ENCODE measurements around the gene PTPN12. TPM values are rescaled to one million over a fixed set of nuclear protein-coding genes. Genes with fewer than 3 reads are reported as not detected.
"Not testable (repeated sequence)": the region's sequence is repeated elsewhere in the genome, so short reads cannot be mapped to it uniquely, and the experiment has no call there.

Gene PTPN12
- total and polyA plus RNA-seq, 7 experiments from 2014 or later = 1.4 to 50.0 (median 22.6) TPM

DNA sequence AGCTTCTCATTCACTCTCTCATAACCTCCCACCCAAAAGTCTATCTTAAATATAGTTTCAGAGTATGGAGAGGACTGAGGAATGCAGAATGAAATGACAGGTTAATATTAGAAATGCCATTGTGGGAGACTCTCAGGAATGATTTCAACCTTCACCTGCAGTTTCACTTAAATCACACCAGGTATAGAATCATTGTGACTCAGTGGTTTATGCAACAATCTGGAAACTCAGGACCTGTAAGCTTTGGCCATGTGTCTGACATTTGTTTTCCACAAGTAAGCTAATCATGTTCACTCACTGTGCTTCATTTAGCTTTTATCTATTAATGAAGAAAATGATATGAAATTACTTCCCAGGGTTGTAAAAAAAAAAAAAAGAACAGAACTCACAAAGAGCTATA lies 8.7 kb upstream of the PTPN12 start:
- Histone ChIP-seq H3K4me3 (ENCODE audit: low read length) (no peak overlapping the region), H3K27ac (ENCODE audit: low read depth, low read length) (no peak overlapping the region), H3K27me3 (ENCODE audit: control insufficient read depth in 2 of 2, insufficient read depth in 2 of 2, low read length in 2 of 2) (peaks cover 0 to 5% of the 10 kb centered on the region in 2 donors), H3K36me3 (ENCODE audit: control insufficient read depth in 2 of 3, insufficient read depth in 3 of 3, low read length in 3 of 3) (no peaks in the 10 kb centered on the region), H3K9me3 (ENCODE audit: control insufficient read depth in 2 of 3, low read length in 3 of 3) (no peaks in the 10 kb centered on the region), H3K4me1 (ENCODE audit: control insufficient read depth in 2 of 2, insufficient read depth in 2 of 2, low read length in 2 of 2) (no peaks in the 10 kb centered on the region)
- ATAC-seq (no peak), DNase-seq (no peak)
- peaks cover 4 to 13% (median 6%) of the 10 kb centered on the region in 7 donors for H3K4me1 Mint-ChIP-seq
- ChIA-PET POLR2A (interaction anchor here (0.6 kb wide), 1 partner anchor 174 kb away, joined by 3 read pairs; no protein-coding TSS in a partner anchor), CTCF (no interaction called here)
- intact Hi-C loops (cut with micrococcal nuclease) = no loop called here
- H3K27me3 Mint-ChIP-seq = peaks cover 0 to 22% (median 0%) of the 10 kb centered on the region in 5 donors
- no peak overlapping the region for H3K4me3 Mint-ChIP-seq
- no peak overlapping the region for H3K27ac Mint-ChIP-seq
- peaks cover 0 to 3% (median 0%) of the 10 kb centered on the region in 11 donors for H3K9me3 Mint-ChIP-seq
- H3K36me3 Mint-ChIP-seq = no peaks in the 10 kb centered on the region

DNA sequence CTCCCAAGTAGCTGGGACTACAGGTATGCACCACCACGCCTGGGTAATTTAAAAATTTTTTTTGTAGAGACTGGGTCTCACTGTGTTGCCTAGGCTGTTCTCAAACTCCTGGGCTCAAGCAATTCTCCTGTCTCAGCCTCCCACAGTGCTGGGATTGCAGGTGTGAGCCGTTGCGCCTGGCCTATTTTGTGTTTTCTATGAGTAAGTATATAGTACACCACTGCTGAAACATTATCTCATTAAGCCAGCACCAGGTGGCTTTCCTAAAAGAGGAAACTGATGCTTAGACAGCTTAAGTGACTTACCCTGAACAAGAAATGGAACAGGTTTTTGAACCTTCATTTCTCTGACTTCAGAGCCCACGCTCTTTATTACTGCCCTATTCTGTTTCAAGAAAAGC lies 7.8 kb upstream of the PTPN12 start:
- no peaks in the 10 kb centered on the region for H3K36me3 ChIP-seq (ENCODE audit: control insufficient read depth in 2 of 3, insufficient read depth in 3 of 3, low read length in 3 of 3)
- H3K4me1 ChIP-seq (ENCODE audit: control insufficient read depth in 2 of 2, insufficient read depth in 2 of 2, low read length in 2 of 2) = no peaks in the 10 kb centered on the region
- ChIA-PET CTCF (no interaction called here), POLR2A (no interaction called here)
- no peak overlapping the region for H3K27ac ChIP-seq (ENCODE audit: low read depth, low read length)
- Mint-ChIP-seq H3K27me3 (peaks cover 0 to 17% (median 0%) of the 10 kb centered on the region in 5 donors), H3K9me3 (peaks cover 0 to 3% (median 0%) of the 10 kb centered on the region in 11 donors), H3K4me1 (peaks cover 4 to 13% (median 6%) of the 10 kb centered on the region in 7 donors), H3K27ac (no peak overlapping the region), H3K4me3 (no peak overlapping the region), H3K36me3 (no peaks in the 10 kb centered on the region)
- no peak for DNase-seq
- no peak for ATAC-seq
- H3K9me3 ChIP-seq (ENCODE audit: control insufficient read depth in 2 of 3, low read length in 3 of 3) = no peaks in the 10 kb centered on the region
- no peaks in the 10 kb centered on the region for H3K27me3 ChIP-seq (ENCODE audit: control insufficient read depth in 2 of 2, insufficient read depth in 2 of 2, low read length in 2 of 2)
- intact Hi-C loops (cut with micrococcal nuclease) = no loop called here
- no peak overlapping the region for H3K4me3 ChIP-seq (ENCODE audit: low read length)

DNA sequence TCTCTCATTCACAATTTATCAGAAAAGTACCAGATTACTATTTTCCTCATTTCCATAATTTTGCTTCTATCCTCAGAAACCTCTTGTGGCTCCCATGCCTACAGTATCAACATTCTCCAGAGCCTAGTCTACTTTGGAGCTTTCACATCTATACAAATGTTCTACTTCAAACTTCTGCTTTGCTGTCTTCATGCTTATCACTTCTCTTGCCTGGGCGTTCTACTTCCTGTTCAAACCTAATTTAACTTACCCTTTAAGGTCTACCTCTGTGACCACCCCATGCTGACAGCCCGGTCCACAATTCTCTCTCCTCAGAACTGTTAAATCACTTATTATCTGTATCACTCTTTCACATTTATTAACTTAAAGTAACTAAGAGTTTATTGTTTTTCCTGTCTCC lies 6.1 kb upstream of the PTPN12 start:
- Mint-ChIP-seq H3K4me1 (peaks cover 6 to 16% (median 9%) of the 10 kb centered on the region in 7 donors), H3K36me3 (no peaks in the 10 kb centered on the region), H3K27me3 (peaks cover 0 to 11% (median 0%) of the 10 kb centered on the region in 5 donors), H3K27ac (peak overlapping the region in 2 of 9 donors; percentile 10 to 14), H3K4me3 (peak overlapping the region in 1 of 10 donors; percentile 61), H3K9me3 (peaks cover 0 to 1% (median 0%) of the 10 kb centered on the region in 11 donors)
- CTCF ChIA-PET = no interaction called here
- intact Hi-C loops (cut with micrococcal nuclease) = no loop called here
- Histone ChIP-seq H3K36me3 (ENCODE audit: control insufficient read depth in 2 of 3, insufficient read depth in 3 of 3, low read length in 3 of 3) (no peaks in the 10 kb centered on the region), H3K9me3 (ENCODE audit: control insufficient read depth in 2 of 3, low read length in 3 of 3) (no peaks in the 10 kb centered on the region), H3K4me3 (ENCODE audit: low read length) (no peak overlapping the region), H3K27me3 (ENCODE audit: control insufficient read depth in 2 of 2, insufficient read depth in 2 of 2, low read length in 2 of 2) (no peaks in the 10 kb centered on the region), H3K27ac (ENCODE audit: low read depth, low read length) (no peak overlapping the region), H3K4me1 (ENCODE audit: control insufficient read depth in 2 of 2, insufficient read depth in 2 of 2, low read length in 2 of 2) (no peaks in the 10 kb centered on the region)
- POLR2A ChIA-PET = no interaction called here
- peak; percentile 37 for ATAC-seq
- no peak for DNase-seq

DNA sequence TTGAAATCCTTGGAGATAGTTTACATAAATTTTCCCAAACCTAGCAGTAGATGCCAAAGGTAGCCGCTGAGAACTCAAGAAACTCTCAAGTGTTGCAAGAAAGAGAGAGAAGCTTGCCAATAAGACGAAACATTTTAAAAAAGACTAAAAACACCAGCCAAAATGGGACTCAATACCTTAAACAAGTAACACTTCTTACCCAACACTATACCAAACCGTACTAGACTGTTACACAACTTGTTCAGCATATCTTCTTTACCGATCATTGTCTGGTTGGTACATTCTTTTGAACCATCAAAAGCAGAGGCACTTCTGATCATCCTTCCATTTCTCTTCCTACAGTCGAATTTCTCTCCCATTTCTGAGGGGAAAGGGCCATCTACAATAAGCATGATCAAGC lies 4.8 kb upstream of the PTPN12 start:
- intact Hi-C loops (cut with micrococcal nuclease) = no loop called here
- H3K27ac Mint-ChIP-seq = peak overlapping the region in 1 of 9 donors; percentile 11
- no peak overlapping the region for H3K27ac ChIP-seq (ENCODE audit: low read depth, low read length)

DNA sequence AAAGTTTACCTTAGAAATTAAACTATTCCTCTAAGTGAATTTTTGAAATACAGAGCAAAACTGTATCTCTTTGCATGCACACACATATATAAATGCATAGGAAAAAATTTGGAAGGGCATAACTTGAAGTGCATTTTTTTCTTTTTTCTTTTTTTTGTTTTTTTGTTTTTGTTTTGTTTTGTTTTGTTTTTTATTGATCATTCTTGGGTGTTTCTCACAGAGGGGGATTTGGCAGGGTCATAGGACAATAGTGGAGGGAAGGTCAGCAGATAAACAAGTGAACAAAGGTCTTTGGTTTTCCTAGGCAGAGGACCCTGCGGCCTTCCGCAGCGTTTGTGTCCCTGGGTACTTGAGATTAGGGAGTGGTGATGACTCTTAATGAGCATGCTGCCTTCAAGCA lies 4.4 kb upstream of the PTPN12 start:
- H3K4me3 Mint-ChIP-seq; CTCF ChIA-PET; H3K9me3 Mint-ChIP-seq; H3K27me3 ChIP-seq (ENCODE audit: control insufficient read depth in 2 of 2, insufficient read depth in 2 of 2, low read length in 2 of 2); H3K36me3 ChIP-seq (ENCODE audit: control insufficient read depth in 2 of 3, insufficient read depth in 3 of 3, low read length in 3 of 3); H3K4me3 ChIP-seq (ENCODE audit: low read length); H3K27ac ChIP-seq (ENCODE audit: low read depth, low read length); DNase-seq; intact Hi-C loops (cut with micrococcal nuclease); H3K27ac Mint-ChIP-seq; H3K27me3 Mint-ChIP-seq; H3K9me3 ChIP-seq (ENCODE audit: control insufficient read depth in 2 of 3, low read length in 3 of 3); H3K36me3 Mint-ChIP-seq; ATAC-seq; H3K4me1 ChIP-seq (ENCODE audit: control insufficient read depth in 2 of 2, insufficient read depth in 2 of 2, low read length in 2 of 2): not testable (repeated sequence)
- peaks cover 6 to 16% (median 11%) of the 10 kb centered on the region in 7 donors for H3K4me1 Mint-ChIP-seq
- POLR2A ChIA-PET = interaction anchor here (0.7 kb wide), 1 partner anchor 17 kb away, joined by 3 read pairs; no protein-coding TSS in a partner anchor

More for the DNA sequence above, 4.8 kb upstream of the PTPN12 start:
- Mint-ChIP-seq H3K27me3 (peaks cover 0 to 10% (median 0%) of the 10 kb centered on the region in 5 donors), H3K36me3 (no peaks in the 10 kb centered on the region), H3K4me3 (no peak overlapping the region), H3K9me3 (peaks cover 0 to 1% (median 0%) of the 10 kb centered on the region in 11 donors), H3K4me1 (peaks cover 6 to 16% (median 11%) of the 10 kb centered on the region in 7 donors)
- no peaks in the 10 kb centered on the region for H3K4me1 ChIP-seq (ENCODE audit: control insufficient read depth in 2 of 2, insufficient read depth in 2 of 2, low read length in 2 of 2)
- H3K27me3 ChIP-seq (ENCODE audit: control insufficient read depth in 2 of 2, insufficient read depth in 2 of 2, low read length in 2 of 2) = no peaks in the 10 kb centered on the region
- POLR2A ChIA-PET = interaction anchor here (0.7 kb wide), 1 partner anchor 17 kb away, joined by 3 read pairs; no protein-coding TSS in a partner anchor
- no peak for DNase-seq
- no peaks in the 10 kb centered on the region for H3K9me3 ChIP-seq (ENCODE audit: control insufficient read depth in 2 of 3, low read length in 3 of 3)
- CTCF ChIA-PET = no interaction called here
- ATAC-seq = no peak
- no peak overlapping the region for H3K4me3 ChIP-seq (ENCODE audit: low read length)
- H3K36me3 ChIP-seq (ENCODE audit: control insufficient read depth in 2 of 3, insufficient read depth in 3 of 3, low read length in 3 of 3) = peaks cover 0 to 3% (median 0%) of the 10 kb centered on the region in 3 experiments

DNA sequence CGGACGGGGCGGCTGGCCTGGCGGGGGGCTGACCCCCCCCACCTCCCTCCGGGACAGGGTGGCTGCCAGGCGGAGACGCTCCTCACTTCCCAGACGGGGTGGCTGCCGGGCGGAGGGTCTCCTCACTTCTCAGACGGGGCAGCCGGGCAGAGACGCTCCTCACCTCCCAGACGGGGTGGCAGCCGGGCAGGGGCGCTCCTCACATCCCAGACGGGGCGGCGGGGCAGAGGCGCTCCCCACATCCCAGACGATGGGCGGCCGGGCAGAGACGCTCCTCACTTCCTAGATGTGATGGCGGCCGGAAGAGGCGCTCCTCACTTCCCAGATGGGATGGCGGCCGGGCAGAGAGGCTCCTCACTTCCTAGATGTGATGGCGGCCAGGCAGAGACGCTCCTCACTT lies 3.0 kb upstream of the PTPN12 start:
- H3K27ac ChIP-seq (ENCODE audit: low read depth, low read length); H3K4me1 ChIP-seq (ENCODE audit: control insufficient read depth in 2 of 2, insufficient read depth in 2 of 2, low read length in 2 of 2); intact Hi-C loops (cut with micrococcal nuclease); H3K36me3 Mint-ChIP-seq; DNase-seq; H3K4me3 ChIP-seq (ENCODE audit: low read length); CTCF ChIA-PET; ATAC-seq; H3K36me3 ChIP-seq (ENCODE audit: control insufficient read depth in 2 of 3, insufficient read depth in 3 of 3, low read length in 3 of 3); H3K27ac Mint-ChIP-seq; H3K9me3 ChIP-seq (ENCODE audit: control insufficient read depth in 2 of 3, low read length in 3 of 3); H3K27me3 ChIP-seq (ENCODE audit: control insufficient read depth in 2 of 2, insufficient read depth in 2 of 2, low read length in 2 of 2); H3K9me3 Mint-ChIP-seq; H3K4me3 Mint-ChIP-seq; POLR2A ChIA-PET: not testable (repeated sequence)
- Mint-ChIP-seq H3K4me1 (peaks cover 6 to 27% (median 21%) of the 10 kb centered on the region in 7 donors), H3K27me3 (peaks cover 0 to 14% (median 0%) of the 10 kb centered on the region in 5 donors)

DNA sequence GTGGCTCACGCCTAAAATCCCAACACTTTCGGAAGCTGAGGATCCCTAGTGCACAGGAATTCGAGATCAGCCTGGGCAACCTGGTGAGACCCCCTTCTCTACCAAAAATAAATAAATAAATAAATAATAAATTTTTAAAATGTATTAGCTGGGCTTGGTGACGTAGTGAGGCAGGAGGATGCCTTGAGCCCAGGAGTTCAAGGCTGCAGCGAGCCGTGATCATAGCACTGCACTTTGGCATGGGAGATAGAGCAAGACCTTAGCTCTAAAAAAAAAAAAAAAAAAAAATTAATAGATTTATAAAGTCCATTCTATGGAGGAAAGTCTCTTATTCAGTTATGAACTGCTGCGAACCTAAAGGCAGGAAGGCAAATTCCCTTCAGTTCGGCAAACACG lies 1.1 kb upstream of the PTPN12 start:
- H3K4me1 ChIP-seq (ENCODE audit: control insufficient read depth in 2 of 2, insufficient read depth in 2 of 2, low read length in 2 of 2) = peaks cover 0 to 8% of the 10 kb centered on the region in 2 donors
- ChIA-PET POLR2A (no interaction called here), CTCF (interaction anchor here (0.7 kb wide), 1 partner anchor 289 kb away, joined by 4 read pairs; no protein-coding TSS in a partner anchor)
- H3K4me3 Mint-ChIP-seq = peak overlapping the region; percentile 94 to 99 (median 96)
- H3K9me3 ChIP-seq (ENCODE audit: control insufficient read depth in 2 of 3, low read length in 3 of 3) = no peaks in the 10 kb centered on the region
- no peak for DNase-seq
- H3K27me3 ChIP-seq (ENCODE audit: control insufficient read depth in 2 of 2, insufficient read depth in 2 of 2, low read length in 2 of 2) = no peaks in the 10 kb centered on the region
- peaks cover 6 to 36% (median 22%) of the 10 kb centered on the region in 7 donors for H3K4me1 Mint-ChIP-seq
- H3K27ac ChIP-seq (ENCODE audit: low read depth, low read length) = peak overlapping the region; percentile 73
- peaks cover 0 to 1% (median 0%) of the 10 kb centered on the region in 11 donors for H3K9me3 Mint-ChIP-seq
- peaks cover 0 to 2% (median 0%) of the 10 kb centered on the region in 5 donors for H3K36me3 Mint-ChIP-seq
- H3K27me3 Mint-ChIP-seq = peaks cover 0 to 12% (median 0%) of the 10 kb centered on the region in 5 donors
- ATAC-seq = no peak
- H3K4me3 ChIP-seq (ENCODE audit: low read length) = peak overlapping the region; percentile 100
- H3K36me3 ChIP-seq (ENCODE audit: control insufficient read depth in 2 of 3, insufficient read depth in 3 of 3, low read length in 3 of 3) = peaks cover 0 to 8% (median 0%) of the 10 kb centered on the region in 3 experiments
- intact Hi-C loops (cut with micrococcal nuclease) = loop anchor here (1.0 to 5.0 kb wide), 13 partner anchors 13 to 1369 kb away; partner anchors contain the start of genes CCDC146 (in 2 of the 2), GSAP (in 2 of the 2), PHTF2 (in 2 of the 2) and RSBN1L (in 2 of the 2)
- peak overlapping the region in 8 of 9 donors; percentile 86 to 97 (median 94) for H3K27ac Mint-ChIP-seq

Data from naive thymus-derived CD4-positive, alpha-beta T cell (primary cell).